Activated B cell treated with CpG ODN at 0.5 μM for 24 hours (primary cell): ENCODE measurements around the gene THSD8. TPM values are rescaled to one million over a fixed set of nuclear protein-coding genes. Genes with fewer than 3 reads are reported as not detected.

Source experiments
- ATAC-seq: fragments of 200-7000 bp; cut with Tn5 transposase; one replicate; pipeline ENCODE4 v1.10.0; 2021; ENCODE audit warnings: low read depth, mild to moderate bottlenecking, moderate library complexity
- CTCF ChIA-PET: fragments of 350-600 bp; sonication (Branson Sonifier 250); formaldehyde crosslinking; loops from one replicate; lab custom pipeline; 2021; ENCODE audit warnings: antibody characterized with exemption; lab: Charles Lee
- POLR2A ChIA-PET: fragments of 350-600 bp; sonication (Branson Sonifier 250); formaldehyde crosslinking; loops from one replicate; lab custom pipeline; 2021; ENCODE audit warnings: antibody characterized with exemption; lab: Charles Lee
- DNase-seq: peaks from one replicate; pipeline ENCODE4 v3.0.0; 2022
- H3K27ac Mint-ChIP-seq: one replicate; pipeline ENCODE4 v1.8.0; 2020; ENCODE audit warnings: mixed read lengths
- H3K27me3 Mint-ChIP-seq: one replicate; pipeline ENCODE4 v1.8.0; 2021; ENCODE audit warnings: mixed read lengths
- H3K36me3 Mint-ChIP-seq: one replicate; pipeline ENCODE4 v1.8.0; 2021; ENCODE audit warnings: low read depth, mixed read lengths
- H3K4me1 Mint-ChIP-seq: one replicate; pipeline ENCODE4 v1.8.0; 2021; ENCODE audit warnings: mixed read lengths
- H3K4me3 Mint-ChIP-seq: one replicate; pipeline ENCODE4 v1.8.0; 2020; ENCODE audit warnings: mild to moderate bottlenecking, mixed read lengths
- H3K9me3 Mint-ChIP-seq: one replicate; pipeline ENCODE4 v1.8.0; 2020; ENCODE audit warnings: mixed read lengths
- intact Hi-C: fragments of 100-400 bp; cut with micrococcal nuclease; formaldehyde crosslinking; loops from one replicate; pipeline ENCODE4 v1.15.1; 2024
- total RNA-seq: library from RNA; stranded (reverse); gene quantifications from 2 replicates; pipeline ENCODE4 v1.2.3, GENCODE V29; 2022
- TF ChIP-seq, protein P1 (sequence below): fragments of 200-600 bp; IDR thresholded peaks from one replicate; pipeline ENCODE4 v1.8.0; 2022; ENCODE audit warnings: antibody characterized with exemption, mild to moderate bottlenecking

The THSD8 gene
- total RNA-seq, 1 donor from 2014 or later: 2.3 TPM

GRCh38 chr19:12847159-12848139 is 45.6 kb downstream of the THSD8 start:
- TF ChIP-seq, protein P1, sequence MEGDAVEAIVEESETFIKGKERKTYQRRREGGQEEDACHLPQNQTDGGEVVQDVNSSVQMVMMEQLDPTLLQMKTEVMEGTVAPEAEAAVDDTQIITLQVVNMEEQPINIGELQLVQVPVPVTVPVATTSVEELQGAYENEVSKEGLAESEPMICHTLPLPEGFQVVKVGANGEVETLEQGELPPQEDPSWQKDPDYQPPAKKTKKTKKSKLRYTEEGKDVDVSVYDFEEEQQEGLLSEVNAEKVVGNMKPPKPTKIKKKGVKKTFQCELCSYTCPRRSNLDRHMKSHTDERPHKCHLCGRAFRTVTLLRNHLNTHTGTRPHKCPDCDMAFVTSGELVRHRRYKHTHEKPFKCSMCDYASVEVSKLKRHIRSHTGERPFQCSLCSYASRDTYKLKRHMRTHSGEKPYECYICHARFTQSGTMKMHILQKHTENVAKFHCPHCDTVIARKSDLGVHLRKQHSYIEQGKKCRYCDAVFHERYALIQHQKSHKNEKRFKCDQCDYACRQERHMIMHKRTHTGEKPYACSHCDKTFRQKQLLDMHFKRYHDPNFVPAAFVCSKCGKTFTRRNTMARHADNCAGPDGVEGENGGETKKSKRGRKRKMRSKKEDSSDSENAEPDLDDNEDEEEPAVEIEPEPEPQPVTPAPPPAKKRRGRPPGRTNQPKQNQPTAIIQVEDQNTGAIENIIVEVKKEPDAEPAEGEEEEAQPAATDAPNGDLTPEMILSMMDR: peak; percentile 86

More at GRCh38 chr19:12847159-12848139, 45.6 kb downstream of the THSD8 start:
- ChIA-PET POLR2A (interaction anchor here (0.5 to 1.2 kb wide), 2 partner anchors 50 to 82 kb away, joined by 7 to 13 read pairs; no protein-coding TSS in a partner anchor), CTCF (interaction anchor here (0.7 to 7.5 kb wide), 20 partner anchors 10 to 233 kb away, joined by 3 to 149 read pairs (median 6); partner anchors contain the start of genes DNASE2 and RNASEH2A)
- intact Hi-C loops: loop anchor here (1.0 to 5.0 kb wide), 6 partner anchors 51 to 285 kb away; no protein-coding TSS in a partner anchor
- DNase-seq (peak; percentile 92), ATAC-seq (peak; percentile 99)
- Mint-ChIP-seq H3K9me3 (no peaks in the 10 kb centered on the region), H3K4me3 (no peak overlapping the region), H3K27me3 (peaks cover 20% of the 10 kb centered on the region), H3K4me1 (peaks cover 7% of the 10 kb centered on the region), H3K27ac (no peak overlapping the region), H3K36me3 (no peaks in the 10 kb centered on the region)

Other genes starting within 250 kb of the THSD8 start
- gene ZNF490, start 191.3 kb upstream of the THSD8 start, total RNA-seq: 15.6 TPM in 2 replicates
- gene ZNF791, start 191.1 kb upstream of the THSD8 start, total RNA-seq: 37.5 and 46.1 TPM in 2 replicates
- 251 and 291 TPM in 2 replicates for gene MAN2B1, start 135.3 kb upstream of the THSD8 start, total RNA-seq
- 17.7 and 20.8 TPM in 2 replicates for gene WDR83, start 135.3 kb upstream of the THSD8 start, total RNA-seq
- 141 and 160 TPM in 2 replicates for gene DHPS, start 120.2 kb upstream of the THSD8 start, total RNA-seq
- not detected in 2 replicates for gene GNG14, start 114.1 kb upstream of the THSD8 start, total RNA-seq
- gene FBXW9, start 105.4 kb upstream of the THSD8 start, total RNA-seq: 4.7 and 5.2 TPM in 2 replicates
- 73.9 and 91.5 TPM in 2 replicates for gene TNPO2, start 78.1 kb upstream of the THSD8 start, total RNA-seq
- 164 and 183 TPM in 2 replicates for gene TRIR, start 67.4 kb upstream of the THSD8 start, total RNA-seq
- gene GET3, start 64.6 kb upstream of the THSD8 start, total RNA-seq: 59.6 and 63.5 TPM in 2 replicates
- not detected in 2 replicates for gene BEST2, start 50.3 kb upstream of the THSD8 start, total RNA-seq
- 13.4 and 21.2 TPM in 2 replicates for gene HOOK2, start 26.5 kb upstream of the THSD8 start, total RNA-seq
- gene JUNB, start 10.6 kb upstream of the THSD8 start, total RNA-seq: 127 and 132 TPM in 2 replicates
- gene PRDX2, start 269 bp upstream of the THSD8 start, total RNA-seq: 53.1 and 55.6 TPM in 2 replicates
- 13.4 and 22.1 TPM in 2 replicates for gene RNASEH2A, start 4.5 kb downstream of the THSD8 start, total RNA-seq
- gene RTBDN, start 32.5 kb downstream of the THSD8 start, total RNA-seq: not detected in 2 replicates
- 0.20 and 0.66 TPM in 2 replicates for gene MAST1, start 36.4 kb downstream of the THSD8 start, total RNA-seq
- gene DNASE2, start 79.4 kb downstream of the THSD8 start, total RNA-seq: 26.5 and 27.2 TPM in 2 replicates
- 0.12 TPM in 1 of 2 replicates, not detected in the other for gene KLF1, start 85.1 kb downstream of the THSD8 start, total RNA-seq
- 62.3 and 73.9 TPM in 2 replicates for gene GCDH, start 89.1 kb downstream of the THSD8 start, total RNA-seq
- 0.49 TPM in 1 of 2 replicates, not detected in the other for gene SYCE2, start 117.2 kb downstream of the THSD8 start, total RNA-seq
- 76.1 and 76.8 TPM in 2 replicates for gene FARSA, start 131.6 kb downstream of the THSD8 start, total RNA-seq
- gene CALR, start 136.5 kb downstream of the THSD8 start, total RNA-seq: 721 and 802 TPM in 2 replicates
- 106 and 112 TPM in 2 replicates for gene RAD23A, start 143.8 kb downstream of the THSD8 start, total RNA-seq
- 16.7 and 19.6 TPM in 2 replicates for gene GADD45GIP1, start 155.2 kb downstream of the THSD8 start, total RNA-seq
- not detected in 2 replicates for gene DAND5, start 167.5 kb downstream of the THSD8 start, total RNA-seq
- 2.6 and 2.7 TPM in 2 replicates for gene NFIX, start 193.4 kb downstream of the THSD8 start, total RNA-seq